Stomach (tissue), 9 donors: Measurements from ENCODE around the gene ADARB2. TPM values are rescaled to one million over a fixed set of nuclear protein-coding genes. Genes with fewer than 3 reads are reported as not detected.
A peak's percentile ranks its signal among the peaks of the same experiment; 100 is the strongest.

ENCODE experiments used
- DNase-seq, 2 donors: peaks; one replicate each; pipeline versions ENCODE4 v3.0.0 to v3.0.0-alpha.2; 2013 to 2019
- H3K27ac ChIP-seq, 5 donors: fragments of 200-600 bp in 4 of 5; sonication (generic) in 4 of 5; one replicate each; pipeline ENCODE4 v1.5.1; 2013 to 2019; ENCODE audit warnings: mild to moderate bottlenecking in 1 of 5, moderate library complexity in 1 of 5
- H3K27me3 ChIP-seq, 3 donors: fragments of 200-600 bp; sonication (generic); one replicate each; pipeline ENCODE4 v1.5.1; 2017 to 2019; ENCODE audit warnings: mixed run types in 1 of 3
- H3K36me3 ChIP-seq, 4 donors: fragments of 200-600 bp; sonication (generic); 1 replicate in 3 of 4; 2 replicates in 1 of 4; pipeline ENCODE4 v1.5.1; 2016 to 2019
- H3K4me1 ChIP-seq, 4 donors: fragments of 200-600 bp; sonication (generic); one replicate each; pipeline ENCODE4 v1.5.1; 2016 to 2019
- H3K4me3 ChIP-seq, 4 donors: fragments of 200-600 bp; sonication (generic) in 3 of 4; one replicate each; pipeline ENCODE4 v1.5.1; 2016 to 2019; ENCODE audit warnings: mild to moderate bottlenecking in 1 of 4
- H3K9me3 ChIP-seq, 4 donors: fragments of 200-600 bp; sonication (generic); one replicate each; pipeline ENCODE4 v1.5.1; 2016 to 2019
- EP300 ChIP-seq: sonication (generic); formaldehyde crosslinking; IDR thresholded peaks from one replicate; pipeline ENCODE4 v1.6.1; 2017; ENCODE audit warnings: antibody characterized with exemption
- POLR2A ChIP-seq, 4 donors: fragments of 450-650 bp; IDR thresholded peaks; one replicate each; pipeline ENCODE4 v1.6.1; 2016; ENCODE audit warnings: antibody characterized with exemption in 4 of 4, control low read depth in 2 of 4, mild to moderate bottlenecking in 1 of 4, moderate library complexity in 1 of 4
- POLR2AphosphoS5 ChIP-seq, 3 donors: sonication (generic); formaldehyde crosslinking; IDR thresholded peaks; one replicate each; pipeline ENCODE4 v1.6.1; 2016; ENCODE audit warnings: antibody characterized with exemption in 3 of 3
- WGBS, 5 donors: extraction: QIAGEN DNeasy Blood & Tissue Kit in 3 of 5; methylation state at CpG; one replicate each; pipeline versions ENCODE4 v1.1.5 to v1.1.7; 2013 to 2018; 5-methylcytosine and 5-hydroxymethylcytosine counted together
- intact Hi-C: fragments of 100-400 bp; cut with DNase I; formaldehyde crosslinking; loops from one replicate; pipeline ENCODE4 v1.15.1; 2023; ENCODE audit warnings: low total_unique reads
- polyA plus RNA-seq, 3 donors: library from polyadenylated mRNA; stranded (reverse); fragments of 200-250 nt; gene quantifications; one replicate each; pipeline ENCODE4 v1.2.3, GENCODE V29; 2013
- total RNA-seq, 5 donors: library from RNA; depleted of rRNA; stranded (reverse); fragments of >200 nt; gene quantifications; one replicate each; pipeline versions ENCODE4 v1.1.0 to v1.2.3, GENCODE V29; 2014 to 2016
- TF ChIP-seq, protein P1 (sequence below), 7 experiments: fragments of 450-650 bp in 4 of 7; fragments of 200-600 bp in 3 of 7; sonication (generic) in 3 of 7; IDR thresholded peaks; one replicate each; pipeline ENCODE4 v1.5.1; 2016 to 2019; ENCODE audit warnings: antibody characterized with exemption in 7 of 7, control low read depth in 2 of 7, mild to moderate bottlenecking in 1 of 7
- donor health status: healthy with polysubstance abuse.
- donor health status: Bipolar disorder and iron deficiency.
- donor health status: healthy.

Gene ADARB2
- total and polyA plus RNA-seq, 8 donors = 0.55 to 4.1 (median 1.4) TPM; not detected in 1

DNA sequence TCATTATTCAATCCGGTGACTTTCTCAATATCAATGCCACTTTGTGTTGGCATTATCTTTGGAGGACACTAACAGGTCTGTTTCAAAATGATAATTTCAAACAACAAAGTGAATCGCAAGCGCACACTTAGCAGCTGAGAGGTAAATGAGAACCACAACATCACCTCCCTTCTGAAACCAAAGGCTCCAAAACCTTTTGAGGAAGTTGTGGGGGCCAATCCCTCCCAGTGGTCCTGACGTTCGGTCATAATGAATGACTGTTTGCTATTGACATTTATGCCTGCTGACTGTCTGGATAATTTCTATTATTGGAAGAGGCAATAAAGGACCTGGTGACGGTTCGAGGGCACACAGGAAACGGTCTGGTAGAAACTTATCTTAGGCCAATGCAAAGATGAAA, 1.8 kb downstream of the ADARB2 start:
- H3K9me3 ChIP-seq = no peaks in the 10 kb centered on the region
- H3K36me3 ChIP-seq = no peaks in the 10 kb centered on the region
- TF ChIP-seq EP300 = no peak
- TF ChIP-seq, protein P1, sequence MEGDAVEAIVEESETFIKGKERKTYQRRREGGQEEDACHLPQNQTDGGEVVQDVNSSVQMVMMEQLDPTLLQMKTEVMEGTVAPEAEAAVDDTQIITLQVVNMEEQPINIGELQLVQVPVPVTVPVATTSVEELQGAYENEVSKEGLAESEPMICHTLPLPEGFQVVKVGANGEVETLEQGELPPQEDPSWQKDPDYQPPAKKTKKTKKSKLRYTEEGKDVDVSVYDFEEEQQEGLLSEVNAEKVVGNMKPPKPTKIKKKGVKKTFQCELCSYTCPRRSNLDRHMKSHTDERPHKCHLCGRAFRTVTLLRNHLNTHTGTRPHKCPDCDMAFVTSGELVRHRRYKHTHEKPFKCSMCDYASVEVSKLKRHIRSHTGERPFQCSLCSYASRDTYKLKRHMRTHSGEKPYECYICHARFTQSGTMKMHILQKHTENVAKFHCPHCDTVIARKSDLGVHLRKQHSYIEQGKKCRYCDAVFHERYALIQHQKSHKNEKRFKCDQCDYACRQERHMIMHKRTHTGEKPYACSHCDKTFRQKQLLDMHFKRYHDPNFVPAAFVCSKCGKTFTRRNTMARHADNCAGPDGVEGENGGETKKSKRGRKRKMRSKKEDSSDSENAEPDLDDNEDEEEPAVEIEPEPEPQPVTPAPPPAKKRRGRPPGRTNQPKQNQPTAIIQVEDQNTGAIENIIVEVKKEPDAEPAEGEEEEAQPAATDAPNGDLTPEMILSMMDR (IDR thresholded peaks at IDR 0.05) = no peak
- H3K4me1 ChIP-seq = peaks cover 15 to 24% (median 20%) of the 10 kb centered on the region in 4 donors
- WGBS, 5 donors = 57 to 64% (median 62%) methylated on average over 8 of the region's 8 CpGs
- intact Hi-C loops = no loop called here
- no peak overlapping the region for H3K27ac ChIP-seq
- H3K4me3 ChIP-seq = no peak overlapping the region
- H3K27me3 ChIP-seq = peaks cover 4 to 94% (median 49%) of the 10 kb centered on the region in 3 donors
- DNase-seq = no peak

DNA sequence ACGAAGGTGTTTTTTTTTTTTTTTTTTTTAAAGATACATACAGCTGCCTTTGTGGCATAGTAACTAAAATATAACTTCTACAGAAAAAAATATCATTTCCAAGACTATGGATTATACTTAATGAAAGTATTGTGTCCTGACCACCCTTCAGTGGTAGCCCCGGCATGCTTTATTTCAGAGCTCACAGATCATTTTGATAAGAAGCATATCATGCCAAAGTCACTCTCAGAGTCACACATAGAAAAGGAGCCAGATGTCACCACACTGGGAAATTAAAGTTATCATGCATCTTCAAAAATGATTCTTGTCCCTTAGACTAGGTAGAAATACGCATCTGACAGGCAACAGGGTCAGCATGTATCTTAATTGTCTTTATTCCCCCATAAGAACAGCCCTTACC, 3.0 kb downstream of the ADARB2 start:
- intact Hi-C loops = no loop called here
- 50 to 75% (median 68%) methylated on average over 3 of the region's 3 CpGs for whole genome bisulfite sequencing, 5 donors
- no peak for DNase-seq

DNA sequence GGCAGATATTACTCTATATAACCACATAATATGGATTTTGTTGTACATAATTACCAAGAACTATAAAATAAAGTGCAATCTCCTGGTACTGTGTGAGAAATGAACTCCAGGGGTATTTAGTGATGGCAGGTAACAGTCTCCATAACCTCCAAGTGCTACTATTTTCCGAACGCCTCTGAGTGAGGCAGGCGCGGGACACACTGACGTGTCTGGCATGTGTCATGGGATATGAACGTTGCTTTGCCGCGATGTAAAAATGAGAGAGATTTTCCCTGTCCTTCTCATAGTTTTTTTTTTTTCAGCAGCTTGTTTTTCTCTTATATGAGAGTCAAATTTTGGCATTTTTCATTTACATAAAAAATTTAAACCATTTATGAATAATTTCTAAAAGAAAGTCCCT, 3.6 kb downstream of the ADARB2 start:
- TF ChIP-seq, protein P1 (IDR thresholded peaks at IDR 0.05) = no peak
- Histone ChIP-seq H3K4me3 (no peak overlapping the region), H3K27ac (no peak overlapping the region), H3K27me3 (peaks cover 0 to 84% (median 34%) of the 10 kb centered on the region in 3 donors), H3K4me1 (peaks cover 15 to 24% (median 20%) of the 10 kb centered on the region in 4 donors), H3K36me3 (no peaks in the 10 kb centered on the region), H3K9me3 (no peaks in the 10 kb centered on the region)
- 81 to 95% (median 88%) methylated on average over 8 of the region's 8 CpGs for WGBS, 5 donors
- intact Hi-C loops = no loop called here
- no peak for DNase-seq

More for the DNA sequence above, 3.0 kb downstream of the ADARB2 start:
- TF ChIP-seq, protein P1 (IDR thresholded peaks at IDR 0.05) = no peak
- TF ChIP-seq POLR2AphosphoS5 (IDR thresholded peaks at IDR 0.05) = no peak
- no peak for TF ChIP-seq EP300
- TF ChIP-seq POLR2A (IDR thresholded peaks at IDR 0.05) = no peak
- Histone ChIP-seq H3K27ac (no peak overlapping the region), H3K4me1 (peaks cover 15 to 24% (median 20%) of the 10 kb centered on the region in 4 donors), H3K27me3 (peaks cover 4 to 87% (median 39%) of the 10 kb centered on the region in 3 donors), H3K9me3 (no peaks in the 10 kb centered on the region), H3K4me3 (no peak overlapping the region), H3K36me3 (no peaks in the 10 kb centered on the region)

DNA sequence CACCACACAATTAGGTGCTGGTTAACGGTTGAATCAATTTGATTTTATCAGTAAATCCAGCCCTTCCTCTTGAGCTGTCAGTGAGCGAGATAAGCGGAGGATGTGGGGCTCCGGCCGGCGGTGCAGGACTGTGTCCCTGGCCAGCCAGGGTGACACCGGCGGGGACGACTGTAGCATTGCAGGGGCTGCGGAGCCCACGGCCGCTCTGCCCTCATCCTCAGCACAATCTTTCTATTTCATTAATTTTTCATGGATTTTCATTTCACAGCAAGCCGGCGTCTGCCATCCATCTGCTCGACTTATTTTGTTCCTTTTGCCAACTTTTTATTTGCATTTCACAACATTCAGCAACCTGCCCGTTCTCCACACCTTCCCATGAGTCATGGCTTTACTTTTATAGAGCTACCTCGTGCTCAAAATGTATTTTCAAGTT, 4.7 kb downstream of the ADARB2 start:
- H3K4me1 ChIP-seq = peaks cover 13 to 20% (median 16%) of the 10 kb centered on the region in 4 donors
- TF ChIP-seq POLR2AphosphoS5 (IDR thresholded peaks at IDR 0.05) (no peak), POLR2A (IDR thresholded peaks at IDR 0.05) (no peak), EP300 (no peak)
- TF ChIP-seq, protein P1 (IDR thresholded peaks at IDR 0.05) = no peak
- no peak overlapping the region for H3K27ac ChIP-seq
- no peaks in the 10 kb centered on the region for H3K36me3 ChIP-seq
- no peak overlapping the region for H3K4me3 ChIP-seq
- intact Hi-C loops = no loop called here
- H3K9me3 ChIP-seq = no peaks in the 10 kb centered on the region
- peak in 1 of 2 donors; percentile 40 for DNase-seq
- peaks cover 0 to 77% (median 29%) of the 10 kb centered on the region in 3 donors for H3K27me3 ChIP-seq
- 27 to 45% (median 38%) methylated on average over 17 of the region's 17 CpGs for WGBS, 5 donors
